Astrocyte (in vitro differentiated cells and primary cell): ENCODE measurements around the gene ST8SIA6.

Experiments used
- EZH2 ChIP-seq: IDR thresholded peaks from 2 replicates; pipeline ENCODE4 v1.6.1; 2012; ENCODE audit warnings: mild to moderate bottlenecking, low read length, inconsistent platforms; ENCODE audit not compliant: insufficient read depth
- TF ChIP-seq, protein P1 (sequence below): IDR thresholded peaks from 2 replicates; pipeline ENCODE4 v1.5.1; 2011; ENCODE audit warnings: low read depth, mild to moderate bottlenecking, inconsistent platforms, low read length, moderate library complexity; ENCODE audit not compliant: insufficient read depth

DNA sequence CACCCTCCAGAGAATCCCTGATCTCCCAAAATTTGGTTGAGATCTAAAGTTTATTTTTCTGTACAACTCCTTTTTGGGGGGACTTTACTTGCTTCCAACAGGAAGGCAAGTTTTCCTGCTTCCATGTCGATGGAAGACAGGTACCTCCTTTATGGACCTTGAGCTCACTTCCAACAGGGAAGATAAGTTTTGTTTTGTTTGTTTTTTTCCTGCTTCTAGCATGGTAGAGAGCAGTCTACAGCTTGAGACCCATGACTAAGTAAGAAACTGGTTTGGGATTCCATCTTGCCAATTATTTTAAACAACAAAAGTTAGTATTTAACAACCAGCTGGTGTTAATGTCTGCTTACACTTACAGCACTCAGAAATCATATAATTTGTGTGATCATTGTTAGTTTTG is 74.4 kb downstream of the ST8SIA6 start:
- TF ChIP-seq, protein P1, sequence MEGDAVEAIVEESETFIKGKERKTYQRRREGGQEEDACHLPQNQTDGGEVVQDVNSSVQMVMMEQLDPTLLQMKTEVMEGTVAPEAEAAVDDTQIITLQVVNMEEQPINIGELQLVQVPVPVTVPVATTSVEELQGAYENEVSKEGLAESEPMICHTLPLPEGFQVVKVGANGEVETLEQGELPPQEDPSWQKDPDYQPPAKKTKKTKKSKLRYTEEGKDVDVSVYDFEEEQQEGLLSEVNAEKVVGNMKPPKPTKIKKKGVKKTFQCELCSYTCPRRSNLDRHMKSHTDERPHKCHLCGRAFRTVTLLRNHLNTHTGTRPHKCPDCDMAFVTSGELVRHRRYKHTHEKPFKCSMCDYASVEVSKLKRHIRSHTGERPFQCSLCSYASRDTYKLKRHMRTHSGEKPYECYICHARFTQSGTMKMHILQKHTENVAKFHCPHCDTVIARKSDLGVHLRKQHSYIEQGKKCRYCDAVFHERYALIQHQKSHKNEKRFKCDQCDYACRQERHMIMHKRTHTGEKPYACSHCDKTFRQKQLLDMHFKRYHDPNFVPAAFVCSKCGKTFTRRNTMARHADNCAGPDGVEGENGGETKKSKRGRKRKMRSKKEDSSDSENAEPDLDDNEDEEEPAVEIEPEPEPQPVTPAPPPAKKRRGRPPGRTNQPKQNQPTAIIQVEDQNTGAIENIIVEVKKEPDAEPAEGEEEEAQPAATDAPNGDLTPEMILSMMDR = no peak
- no peak for TF ChIP-seq EZH2
